Ectodermal cell (in vitro differentiated cells): ENCODE results near the gene ASTN2.

Source experiments
- H3K27ac ChIP-seq: 2 replicates; pipeline ENCODE4 v1.7.0; 2013; ENCODE audit warnings: mild to moderate bottlenecking, low read depth, low read length; ENCODE audit not compliant: insufficient read depth, poor library complexity, severe bottlenecking
- H3K27me3 ChIP-seq: 2 replicates; pipeline ENCODE4 v1.7.0; 2013; ENCODE audit warnings: mild to moderate bottlenecking, low read length; ENCODE audit not compliant: insufficient read depth, control insufficient read depth, poor library complexity, severe bottlenecking
- H3K36me3 ChIP-seq: one replicate; pipeline ENCODE4 v1.7.0; 2013; ENCODE audit warnings: low read length; ENCODE audit not compliant: control insufficient read depth, insufficient read depth
- H3K4me1 ChIP-seq: one replicate; pipeline ENCODE4 v1.7.0; 2013; ENCODE audit warnings: low read length; ENCODE audit not compliant: control insufficient read depth, insufficient read depth
- H3K4me3 ChIP-seq: 2 replicates; pipeline ENCODE4 v1.7.0; 2013; ENCODE audit warnings: low read depth, low read length, control low read depth; ENCODE audit not compliant: insufficient read depth
- H3K9me3 ChIP-seq: 2 replicates; pipeline ENCODE4 v1.7.0; 2013; ENCODE audit warnings: mild to moderate bottlenecking, low read length, moderate library complexity; ENCODE audit not compliant: control insufficient read depth
- WGBS, 2 experiments: methylation state at CpG; one replicate each; pipeline ENCODE4 v1.1.7; 2013; ENCODE audit warnings: missing lambda C conversion rate in 2 of 2; 5-methylcytosine and 5-hydroxymethylcytosine counted together

Gene ASTN2

DNA sequence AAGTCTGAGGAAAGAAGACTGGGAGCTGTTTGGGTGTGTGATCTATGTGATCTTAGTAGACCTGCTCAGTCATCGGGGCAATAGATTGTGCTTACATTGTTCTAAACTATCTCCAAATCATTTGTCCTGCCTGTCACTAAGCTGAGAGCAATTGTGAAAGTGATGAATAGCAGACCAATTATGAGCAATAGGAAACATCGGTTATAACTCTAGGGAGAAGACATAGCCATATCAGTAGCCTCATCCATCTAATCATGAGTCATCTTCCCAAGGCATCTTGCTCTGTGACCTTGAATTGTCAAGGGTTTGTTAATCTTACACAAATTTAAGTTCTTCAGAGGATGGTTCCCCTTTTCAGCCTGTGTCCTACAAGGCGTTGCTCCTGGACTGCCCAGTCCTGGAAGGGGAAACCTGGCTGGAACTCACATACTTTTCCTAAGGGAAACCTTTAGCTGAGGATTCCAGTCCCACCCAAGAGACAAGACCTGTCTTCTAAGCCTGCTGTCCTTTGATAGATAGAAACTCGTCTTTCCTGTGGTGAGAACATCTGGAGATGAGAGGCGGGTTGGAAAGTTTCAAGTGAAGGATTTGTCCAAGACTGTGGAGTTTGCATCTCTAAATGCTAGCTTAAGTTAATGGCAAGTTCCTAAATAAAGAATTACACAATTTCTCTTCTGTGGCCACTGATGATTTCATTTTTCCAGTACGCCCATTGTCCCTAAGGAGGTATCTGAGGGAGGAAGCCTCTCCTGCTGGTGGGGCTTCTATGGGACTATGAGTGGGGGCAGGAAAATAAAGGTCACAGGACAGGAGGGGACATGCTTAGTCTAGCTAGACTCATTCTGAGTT lies 781.6 kb downstream of the ASTN2 start:
- no peak overlapping the region for H3K4me3 ChIP-seq
- H3K9me3 ChIP-seq: no peaks in the 10 kb centered on the region
- H3K27ac ChIP-seq: no peak overlapping the region
- no peaks in the 10 kb centered on the region for H3K4me1 ChIP-seq
- H3K36me3 ChIP-seq: no peaks in the 10 kb centered on the region
- WGBS, 2 experiments: 92 to 93% methylated on average over 6 of the region's 6 CpGs
- H3K27me3 ChIP-seq: no peaks in the 10 kb centered on the region

GRCh38 chr9:116629634-116630033 lies 785.2 kb downstream of the ASTN2 start:
- H3K27me3 ChIP-seq: no peaks in the 10 kb centered on the region
- H3K4me3 ChIP-seq: no peak overlapping the region
- no peaks in the 10 kb centered on the region for H3K36me3 ChIP-seq
- no peak overlapping the region for H3K27ac ChIP-seq
- 87 to 91% methylated on average over 3 of the region's 3 CpGs for WGBS, 2 experiments
- no peaks in the 10 kb centered on the region for H3K9me3 ChIP-seq
- H3K4me1 ChIP-seq: no peaks in the 10 kb centered on the region

DNA sequence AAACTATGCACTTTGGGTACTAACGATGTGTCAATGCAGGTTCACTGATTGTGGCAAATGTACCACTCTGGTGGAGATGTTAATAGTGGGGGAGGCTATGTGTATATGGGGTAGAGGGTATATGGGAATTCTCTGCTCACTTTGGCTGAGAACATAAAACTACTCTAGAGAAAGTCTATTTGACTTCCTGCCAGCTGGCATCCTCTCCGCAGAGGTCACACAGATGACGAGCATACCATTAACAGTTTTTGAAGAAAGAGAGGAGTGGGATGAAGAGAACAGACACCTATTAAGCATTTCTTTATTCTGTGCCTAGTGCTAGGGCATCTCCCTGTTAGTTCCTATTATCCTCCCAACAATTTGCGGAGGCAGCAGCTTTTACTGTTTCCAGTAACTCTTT lies 786.1 kb downstream of the ASTN2 start:
- no peaks in the 10 kb centered on the region for H3K4me1 ChIP-seq
- H3K36me3 ChIP-seq: no peaks in the 10 kb centered on the region
- no peak overlapping the region for H3K27ac ChIP-seq
- H3K4me3 ChIP-seq: no peak overlapping the region
- 89 to 97% methylated on average over 4 of the region's 4 CpGs for WGBS, 2 experiments
- no peaks in the 10 kb centered on the region for H3K27me3 ChIP-seq
- H3K9me3 ChIP-seq: no peaks in the 10 kb centered on the region

DNA sequence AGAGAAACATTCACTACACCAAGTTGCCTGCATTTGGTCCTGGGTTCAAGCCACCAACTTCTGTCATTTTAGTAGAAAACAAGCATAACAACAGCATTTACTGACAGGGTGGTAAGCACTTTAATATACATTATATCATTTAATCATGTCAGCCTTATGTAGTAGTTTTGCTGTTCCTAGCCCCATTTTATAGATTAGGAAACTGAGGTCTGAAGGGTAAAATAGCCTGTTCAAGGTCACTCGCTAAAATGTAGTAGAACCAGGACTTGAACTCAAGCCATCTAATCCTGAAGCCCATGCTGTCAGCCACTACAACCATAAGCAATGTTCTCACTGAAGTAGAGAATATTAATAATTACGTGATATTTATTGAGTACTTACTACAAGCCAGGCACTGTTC lies 787.4 kb downstream of the ASTN2 start:
- no peaks in the 10 kb centered on the region for H3K9me3 ChIP-seq
- H3K4me3 ChIP-seq: no peak overlapping the region
- H3K36me3 ChIP-seq: no peaks in the 10 kb centered on the region
- H3K27ac ChIP-seq: no peak overlapping the region
- WGBS, 2 experiments: 93 to 100% methylated on average over 1 of the region's 2 CpGs
- no peaks in the 10 kb centered on the region for H3K4me1 ChIP-seq
- no peaks in the 10 kb centered on the region for H3K27me3 ChIP-seq

DNA sequence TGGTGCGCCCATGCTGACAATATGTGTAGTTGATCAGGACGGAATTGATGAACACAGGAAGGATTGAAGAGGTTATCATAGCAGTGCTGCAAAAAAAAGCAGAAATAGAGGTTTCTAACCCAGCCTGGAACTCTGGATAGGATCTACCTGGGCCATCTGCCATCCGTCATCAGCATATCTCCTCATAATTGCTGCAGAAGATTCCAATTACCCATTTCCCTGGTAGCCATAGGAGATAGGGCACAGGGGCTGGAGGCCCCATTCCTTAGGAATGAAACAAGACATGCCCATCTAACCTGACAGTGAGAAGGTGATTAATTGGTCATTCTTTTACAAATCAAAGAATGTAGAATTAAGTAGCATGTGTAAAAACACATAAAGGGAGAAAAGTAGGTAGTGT lies 788.1 kb downstream of the ASTN2 start:
- H3K27ac ChIP-seq: no peak overlapping the region
- WGBS, 2 experiments: 93 to 95% methylated on average over 3 of the region's 3 CpGs
- no peak overlapping the region for H3K4me3 ChIP-seq
- H3K36me3 ChIP-seq: no peaks in the 10 kb centered on the region
- H3K27me3 ChIP-seq: no peaks in the 10 kb centered on the region
- H3K9me3 ChIP-seq: no peaks in the 10 kb centered on the region
- no peaks in the 10 kb centered on the region for H3K4me1 ChIP-seq

GRCh38 chr9:116623715-116624114 lies 791.1 kb downstream of the ASTN2 start:
- Histone ChIP-seq H3K4me3 (no peak overlapping the region), H3K36me3 (no peaks in the 10 kb centered on the region), H3K9me3 (no peaks in the 10 kb centered on the region), H3K4me1 (no peaks in the 10 kb centered on the region), H3K27me3 (no peaks in the 10 kb centered on the region), H3K27ac (no peak overlapping the region)
- 79 to 86% methylated on average over 4 of the region's 4 CpGs for WGBS, 2 experiments

GRCh38 chr9:116617389-116617788 lies 797.5 kb downstream of the ASTN2 start:
- no peaks in the 10 kb centered on the region for H3K27me3 ChIP-seq
- no peak overlapping the region for H3K4me3 ChIP-seq
- WGBS, 2 experiments: 84 to 93% methylated on average over 3 of the region's 3 CpGs
- no peak overlapping the region for H3K27ac ChIP-seq
- H3K9me3 ChIP-seq: no peaks in the 10 kb centered on the region
- no peaks in the 10 kb centered on the region for H3K36me3 ChIP-seq
- H3K4me1 ChIP-seq: no peaks in the 10 kb centered on the region

DNA sequence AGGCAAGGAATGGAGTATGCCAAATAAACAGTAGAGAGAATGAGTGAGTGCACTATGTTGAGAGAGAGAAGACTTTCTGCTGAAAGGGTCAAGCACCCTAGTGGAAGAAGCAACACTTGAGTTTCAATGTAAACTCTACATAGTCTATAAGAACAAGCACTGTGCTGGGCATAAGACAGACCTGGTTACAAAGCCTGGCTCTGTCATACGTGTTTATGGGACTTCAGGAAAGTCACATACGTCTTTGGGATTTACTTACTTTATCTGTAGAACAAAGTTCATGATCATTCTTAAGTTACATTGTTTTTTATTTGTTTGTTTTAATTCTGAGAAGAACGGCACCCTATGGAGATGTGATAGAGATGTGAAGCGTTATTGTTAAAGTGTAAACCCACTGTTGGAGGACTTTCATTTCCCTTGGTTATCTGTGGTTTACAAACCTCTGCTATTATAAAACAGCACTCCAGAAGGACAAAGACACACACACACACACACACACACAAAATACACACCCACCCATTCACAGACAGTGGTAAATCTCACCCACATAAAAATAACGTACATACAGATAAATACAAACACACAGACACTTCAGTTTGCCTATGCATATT lies 798.4 kb downstream of the ASTN2 start:
- no peak overlapping the region for H3K27ac ChIP-seq
- WGBS, 2 experiments: 94 to 97% methylated on average over 5 of the region's 5 CpGs
- no peaks in the 10 kb centered on the region for H3K9me3 ChIP-seq
- no peaks in the 10 kb centered on the region for H3K36me3 ChIP-seq
- no peaks in the 10 kb centered on the region for H3K4me1 ChIP-seq
- no peaks in the 10 kb centered on the region for H3K27me3 ChIP-seq
- H3K4me3 ChIP-seq: no peak overlapping the region

DNA sequence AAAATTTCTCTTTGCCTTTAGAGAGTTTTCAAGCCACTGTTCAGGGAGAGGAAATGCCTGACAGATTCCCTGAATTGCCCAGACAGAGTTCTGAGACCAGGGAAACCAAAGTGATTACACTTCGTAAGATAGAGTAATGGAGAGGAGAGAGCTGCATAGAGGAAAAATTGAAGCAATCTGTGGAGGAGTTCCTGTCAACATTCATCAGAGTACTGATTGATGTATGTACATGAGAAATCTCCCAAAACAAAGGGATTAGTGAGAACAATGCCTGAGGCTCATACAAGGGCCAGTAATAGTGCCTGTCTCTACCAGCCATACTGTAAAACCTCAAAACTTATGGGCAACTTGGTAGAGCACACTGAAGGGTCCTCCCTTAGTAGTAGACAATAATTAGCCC lies 806.8 kb downstream of the ASTN2 start:
- no peaks in the 10 kb centered on the region for H3K36me3 ChIP-seq
- no peak overlapping the region for H3K4me3 ChIP-seq
- 88% methylated on average over 1 of the region's 1 CpG for WGBS, 2 experiments
- no peak overlapping the region for H3K27ac ChIP-seq
- H3K9me3 ChIP-seq: no peaks in the 10 kb centered on the region
- H3K27me3 ChIP-seq: no peaks in the 10 kb centered on the region
- no peaks in the 10 kb centered on the region for H3K4me1 ChIP-seq

DNA sequence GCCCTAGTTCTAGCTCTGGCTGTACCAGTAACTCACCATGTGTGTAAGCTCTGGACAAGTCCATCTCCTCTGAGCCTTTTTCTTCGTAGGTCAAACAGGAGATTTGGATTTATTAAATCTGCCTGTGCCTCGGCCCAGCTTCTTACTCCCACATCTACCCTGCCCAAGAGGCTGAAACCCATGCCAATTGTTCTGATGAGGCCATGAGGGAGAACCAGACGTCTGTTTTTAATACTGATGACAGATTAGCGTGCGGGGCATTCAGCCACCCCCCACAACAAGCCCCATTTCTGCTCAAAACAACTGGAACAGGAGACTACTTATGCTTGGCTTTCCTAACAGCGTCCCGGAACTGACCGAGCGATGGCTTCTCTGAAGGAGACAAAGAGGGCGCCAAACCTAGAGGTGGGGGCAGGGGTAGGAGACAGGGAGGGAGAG lies 808.9 kb downstream of the ASTN2 start:
- no peaks in the 10 kb centered on the region for H3K27me3 ChIP-seq
- no peak overlapping the region for H3K4me3 ChIP-seq
- H3K36me3 ChIP-seq: no peaks in the 10 kb centered on the region
- 86 to 89% methylated on average over 10 of the region's 10 CpGs for WGBS, 2 experiments
- H3K9me3 ChIP-seq: no peaks in the 10 kb centered on the region
- H3K4me1 ChIP-seq: no peaks in the 10 kb centered on the region
- no peak overlapping the region for H3K27ac ChIP-seq
